Neural crest cell (in vitro differentiated cells): ENCODE data around the gene CMPK1. TPM values are rescaled to one million over a fixed set of nuclear protein-coding genes. Genes with fewer than 3 reads are reported as not detected.
A peak's percentile ranks its signal among the peaks of the same experiment; 100 is the strongest.
"Not testable (repeated sequence)": the region's sequence is repeated elsewhere in the genome, so short reads cannot be mapped to it uniquely, and the experiment has no call there.

Experiments used
- DNase-seq: peaks from one replicate; pipeline ENCODE4 v3.0.0; 2021; ENCODE audit warnings: low read depth, mixed read lengths, low spot score
- H3K27ac Mint-ChIP-seq: one replicate; pipeline ENCODE4 v1.8.0; 2021; ENCODE audit warnings: mild to moderate bottlenecking, mixed read lengths; ENCODE audit not compliant: unreplicated experiment
- H3K27me3 Mint-ChIP-seq: 2 replicates; pipeline ENCODE4 v1.8.0; 2021; ENCODE audit warnings: low read depth, mild to moderate bottlenecking, mixed read lengths
- H3K36me3 Mint-ChIP-seq: 2 replicates; pipeline ENCODE4 v1.8.0; 2021; ENCODE audit warnings: low read depth, mild to moderate bottlenecking, mixed read lengths
- H3K4me1 Mint-ChIP-seq: 2 replicates; pipeline ENCODE4 v1.8.0; 2021; ENCODE audit warnings: mixed read lengths
- H3K4me3 Mint-ChIP-seq: one replicate; pipeline ENCODE4 v1.8.0; 2021; ENCODE audit warnings: mild to moderate bottlenecking, mixed read lengths
- H3K9me3 Mint-ChIP-seq: 2 replicates; pipeline ENCODE4 v1.8.0; 2021; ENCODE audit warnings: mixed read lengths
- CTCF ChIP-seq: fragments of 200-600 bp; sonication (generic); conservative IDR thresholded peaks from 2 replicates; pipeline ENCODE4 v1.5.0; 2021; ENCODE audit warnings: antibody characterized with exemption, mild to moderate bottlenecking
- total RNA-seq: library from RNA; stranded (reverse); gene quantifications from 2 replicates; pipeline ENCODE4 v1.2.1, GENCODE V29; 2021

Gene CMPK1
- total RNA-seq, 1 donor from 2014 or later = 59.3 TPM

GRCh38 chr1:47309427-47309826, 24.2 kb upstream of the CMPK1 start:
- H3K4me3 Mint-ChIP-seq = peak overlapping the region; percentile 20
- no peak overlapping the region for H3K27ac Mint-ChIP-seq
- H3K36me3 Mint-ChIP-seq = peaks cover under 1% of the 10 kb centered on the region
- no peaks in the 10 kb centered on the region for H3K9me3 Mint-ChIP-seq
- H3K4me1 Mint-ChIP-seq = peaks cover 17% of the 10 kb centered on the region
- no peaks in the 10 kb centered on the region for H3K27me3 Mint-ChIP-seq
- TF ChIP-seq CTCF = no peak
- no peak for DNase-seq

GRCh38 chr1:47313915-47314664, 19.5 kb upstream of the CMPK1 start, which contains the start of gene STIL:
STIL (minus strand) TSS chr1:47314147; CDS start chr1:47310319, 3,828 bp downstream.
- TF ChIP-seq CTCF = no peak
- DNase-seq = peak; percentile 96
- peak within 1 kb of the TSS; percentile 98 for H3K27ac Mint-ChIP-seq
- no peaks in the 10 kb centered on the region for H3K27me3 Mint-ChIP-seq
- H3K9me3 Mint-ChIP-seq = no peaks in the 10 kb centered on the region
- H3K4me3 Mint-ChIP-seq = peak within 1 kb of the TSS; percentile 91
- H3K36me3 Mint-ChIP-seq = no peaks in the 10 kb centered on the region
- peaks cover 18% of the 10 kb centered on the region for H3K4me1 Mint-ChIP-seq

GRCh38 chr1:47317841-47318240, 15.7 kb upstream of the CMPK1 start:
- DNase-seq = no peak
- Mint-ChIP-seq H3K4me3 (peak overlapping the region; percentile 38), H3K27ac (no peak overlapping the region), H3K36me3 (no peaks in the 10 kb centered on the region), H3K27me3 (no peaks in the 10 kb centered on the region), H3K4me1 (peaks cover 13% of the 10 kb centered on the region), H3K9me3 (no peaks in the 10 kb centered on the region)
- TF ChIP-seq CTCF = no peak

- not testable (repeated sequence) for H3K27me3 Mint-ChIP-seq, H3K9me3 Mint-ChIP-seq, H3K4me1 Mint-ChIP-seq, H3K27ac Mint-ChIP-seq, DNase-seq, H3K36me3 Mint-ChIP-seq, H3K4me3 Mint-ChIP-seq
Measured at GRCh38 chr1:47319968-47320367, 13.6 kb upstream of the CMPK1 start.

GRCh38 chr1:47323599-47324031, 10.0 kb upstream of the CMPK1 start:
- Mint-ChIP-seq H3K36me3 (no peaks in the 10 kb centered on the region), H3K9me3 (no peaks in the 10 kb centered on the region), H3K4me1 (peaks cover 4% of the 10 kb centered on the region), H3K27me3 (no peaks in the 10 kb centered on the region), H3K27ac (no peak overlapping the region), H3K4me3 (no peak overlapping the region)
- DNase-seq = no peak
- no peak for TF ChIP-seq CTCF

- DNase-seq = no peak
- Mint-ChIP-seq H3K36me3 (no peaks in the 10 kb centered on the region), H3K9me3 (no peaks in the 10 kb centered on the region), H3K4me1 (peaks cover 4% of the 10 kb centered on the region), H3K4me3 (no peak overlapping the region), H3K27me3 (no peaks in the 10 kb centered on the region), H3K27ac (no peak overlapping the region)
- TF ChIP-seq CTCF = no peak
Measured at GRCh38 chr1:47324682-47325081, 8.9 kb upstream of the CMPK1 start.
